ENCODE measurements around the gene PARD3B. TPM values are rescaled to one million over a fixed set of nuclear protein-coding genes. Genes with fewer than 3 reads are reported as not detected.

The PARD3B gene
- polyA plus RNA-seq, 3 donors: not detected

DNA sequence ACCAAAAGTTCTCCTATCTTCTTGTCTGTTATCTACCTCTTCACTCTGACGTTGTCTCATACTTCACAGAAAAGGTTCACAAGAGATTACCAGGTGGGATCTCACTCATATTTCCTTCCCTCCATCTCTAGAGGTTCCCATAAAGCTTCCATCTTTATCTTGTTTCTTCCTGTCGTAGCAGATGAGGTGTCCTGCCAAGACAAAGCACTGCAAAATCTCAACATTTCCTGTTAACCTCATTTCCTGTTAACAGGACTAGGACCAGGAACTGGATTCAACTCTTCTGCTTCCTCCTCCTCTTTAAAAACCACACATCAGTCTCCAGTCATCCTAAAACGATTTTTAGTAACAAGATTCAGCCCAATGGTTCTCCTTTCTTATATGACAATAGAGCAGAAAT lies 624.2 kb downstream of the PARD3B start:
- Histone ChIP-seq H3K27ac (ENCODE audit: low read depth in 1 of 2, low read length in 2 of 2) (no peak overlapping the region), H3K79me2 (ENCODE audit: insufficient read depth, low read length) (no peaks in the 10 kb centered on the region), H4K20me1 (ENCODE audit: insufficient read depth, low read length) (no peaks in the 10 kb centered on the region), H3K4me3 (replicated peaks in 1 of 3; ENCODE audit: low read depth in 2 of 3, low read length in 3 of 3) (no peak overlapping the region), H3K27me3 (ENCODE audit: control insufficient read depth in 2 of 2, insufficient read depth in 2 of 2, low read length in 2 of 2) (no peaks in the 10 kb centered on the region), H2AFZ (ENCODE audit: insufficient read depth, low read depth, low read length, poor library complexity, severe bottlenecking) (no peak overlapping the region), H3K4me2 (replicated peaks; ENCODE audit: extremely low read depth, low read length, poor library complexity, severe bottlenecking) (no peak overlapping the region), H3K9me3 (replicated peaks in 1 of 2; ENCODE audit: control insufficient read depth in 1 of 2, insufficient read depth in 1 of 2, low read length in 2 of 2) (peaks cover 0 to 3% of the 10 kb centered on the region in 2 donors), H3K36me3 (replicated peaks in 1 of 2; ENCODE audit: control insufficient read depth in 1 of 2, insufficient read depth in 2 of 2, low read length in 2 of 2) (no peaks in the 10 kb centered on the region), H3K9ac (ENCODE audit: insufficient read depth, low read length, poor library complexity, severe bottlenecking) (no peak overlapping the region), H3K4me1 (ENCODE audit: control insufficient read depth in 1 of 2, insufficient read depth in 2 of 2, low read length in 2 of 2) (no peaks in the 10 kb centered on the region)
- no peaks in the 10 kb centered on the region for H3K27me3 Mint-ChIP-seq (ENCODE audit: low read depth in 3 of 3)
- intact Hi-C loops (cut with micrococcal nuclease): no loop called here
- DNase-seq: no peak
- no peaks in the 10 kb centered on the region for H3K4me1 Mint-ChIP-seq
- H3K9me3 Mint-ChIP-seq: peaks cover 0 to 7% (median 4%) of the 10 kb centered on the region in 7 donors
- TF ChIP-seq, protein P1, sequence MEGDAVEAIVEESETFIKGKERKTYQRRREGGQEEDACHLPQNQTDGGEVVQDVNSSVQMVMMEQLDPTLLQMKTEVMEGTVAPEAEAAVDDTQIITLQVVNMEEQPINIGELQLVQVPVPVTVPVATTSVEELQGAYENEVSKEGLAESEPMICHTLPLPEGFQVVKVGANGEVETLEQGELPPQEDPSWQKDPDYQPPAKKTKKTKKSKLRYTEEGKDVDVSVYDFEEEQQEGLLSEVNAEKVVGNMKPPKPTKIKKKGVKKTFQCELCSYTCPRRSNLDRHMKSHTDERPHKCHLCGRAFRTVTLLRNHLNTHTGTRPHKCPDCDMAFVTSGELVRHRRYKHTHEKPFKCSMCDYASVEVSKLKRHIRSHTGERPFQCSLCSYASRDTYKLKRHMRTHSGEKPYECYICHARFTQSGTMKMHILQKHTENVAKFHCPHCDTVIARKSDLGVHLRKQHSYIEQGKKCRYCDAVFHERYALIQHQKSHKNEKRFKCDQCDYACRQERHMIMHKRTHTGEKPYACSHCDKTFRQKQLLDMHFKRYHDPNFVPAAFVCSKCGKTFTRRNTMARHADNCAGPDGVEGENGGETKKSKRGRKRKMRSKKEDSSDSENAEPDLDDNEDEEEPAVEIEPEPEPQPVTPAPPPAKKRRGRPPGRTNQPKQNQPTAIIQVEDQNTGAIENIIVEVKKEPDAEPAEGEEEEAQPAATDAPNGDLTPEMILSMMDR (IDR thresholded peaks at IDR 0.05): no peak
- no peak overlapping the region for H3K4me3 Mint-ChIP-seq
- H3K27ac Mint-ChIP-seq: no peak overlapping the region
- no peaks in the 10 kb centered on the region for H3K36me3 Mint-ChIP-seq
- WGBS (ENCODE audit: insufficient coverage): 52% methylated on average over 2 of the region's 3 CpGs

DNA sequence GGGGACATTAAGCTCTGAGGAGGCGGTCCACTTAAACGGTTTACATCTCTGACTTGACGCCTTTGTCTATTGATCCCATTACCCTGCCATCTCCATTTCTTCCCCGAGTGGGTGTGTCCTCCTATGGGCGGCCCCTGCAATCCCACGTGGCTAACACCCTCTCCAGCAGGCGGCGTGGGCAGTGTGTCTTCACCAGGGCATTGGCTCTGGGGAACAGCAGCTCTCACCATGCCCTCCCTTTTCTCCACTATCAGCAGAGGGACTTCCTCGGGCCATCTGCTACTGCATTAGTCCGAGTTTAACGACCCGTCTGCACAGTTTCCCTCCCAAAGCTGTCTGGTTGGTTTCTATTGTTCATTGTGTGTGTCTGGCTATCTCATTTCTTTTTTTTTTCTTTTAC lies 625.1 kb downstream of the PARD3B start:
- peaks cover 0 to 7% (median 4%) of the 10 kb centered on the region in 7 donors for H3K9me3 Mint-ChIP-seq
- Histone ChIP-seq H3K27me3 (ENCODE audit: control insufficient read depth in 2 of 2, insufficient read depth in 2 of 2, low read length in 2 of 2) (no peaks in the 10 kb centered on the region), H2AFZ (ENCODE audit: insufficient read depth, low read depth, low read length, poor library complexity, severe bottlenecking) (no peak overlapping the region), H3K4me1 (ENCODE audit: control insufficient read depth in 1 of 2, insufficient read depth in 2 of 2, low read length in 2 of 2) (no peaks in the 10 kb centered on the region), H3K36me3 (replicated peaks in 1 of 2; ENCODE audit: control insufficient read depth in 1 of 2, insufficient read depth in 2 of 2, low read length in 2 of 2) (no peaks in the 10 kb centered on the region), H3K9me3 (replicated peaks in 1 of 2; ENCODE audit: control insufficient read depth in 1 of 2, insufficient read depth in 1 of 2, low read length in 2 of 2) (peaks cover 0 to 3% of the 10 kb centered on the region in 2 donors), H3K4me3 (replicated peaks in 1 of 3; ENCODE audit: low read depth in 2 of 3, low read length in 3 of 3) (no peak overlapping the region), H3K79me2 (ENCODE audit: insufficient read depth, low read length) (no peaks in the 10 kb centered on the region), H4K20me1 (ENCODE audit: insufficient read depth, low read length) (no peaks in the 10 kb centered on the region), H3K27ac (ENCODE audit: low read depth in 1 of 2, low read length in 2 of 2) (no peak overlapping the region), H3K4me2 (replicated peaks; ENCODE audit: extremely low read depth, low read length, poor library complexity, severe bottlenecking) (no peak overlapping the region), H3K9ac (ENCODE audit: insufficient read depth, low read length, poor library complexity, severe bottlenecking) (no peak overlapping the region)
- no peaks in the 10 kb centered on the region for H3K27me3 Mint-ChIP-seq (ENCODE audit: low read depth in 3 of 3)
- no peak for DNase-seq
- TF ChIP-seq, protein P1 (IDR thresholded peaks at IDR 0.05): no peak
- H3K36me3 Mint-ChIP-seq: no peaks in the 10 kb centered on the region
- no peak overlapping the region for H3K4me3 Mint-ChIP-seq
- WGBS (ENCODE audit: insufficient coverage): 89% methylated on average over 6 of the region's 12 CpGs
- intact Hi-C loops (cut with micrococcal nuclease): no loop called here
- H3K4me1 Mint-ChIP-seq: no peaks in the 10 kb centered on the region
- H3K27ac Mint-ChIP-seq: no peak overlapping the region

All from CD14-positive monocyte (primary cell).